WTC11 (cell line): ENCODE measurements around the gene SOAT2. TPM values are rescaled to one million over a fixed set of nuclear protein-coding genes. Genes with fewer than 3 reads are reported as not detected.

ENCODE experiments used
- AR ChIP-seq: fragments of 250-450 bp; sonication (Bioruptor Pico); IDR thresholded peaks from 2 replicates; pipeline ENCODE4 v1.9.0; 2021; ENCODE audit warnings: mild to moderate bottlenecking
- ATF6 ChIP-seq: sonication (generic); formaldehyde crosslinking; IDR thresholded peaks from 2 replicates; pipeline ENCODE4 v1.8.1; 2023; ENCODE audit warnings: mild to moderate bottlenecking, missing genetic modification reagents
- HMGXB4 ChIP-seq: sonication (generic); formaldehyde crosslinking; IDR thresholded peaks from 2 replicates; pipeline ENCODE4 v1.8.1; 2023; ENCODE audit warnings: mild to moderate bottlenecking, moderate library complexity, missing genetic modification reagents
- IRF2 ChIP-seq: sonication (generic); formaldehyde crosslinking; IDR thresholded peaks from 2 replicates; pipeline ENCODE4 v1.8.0; 2022; ENCODE audit warnings: low read depth, missing genetic modification reagents, borderline replicate concordance
- JAZF1 ChIP-seq: fragments of 250-450 bp; sonication (Bioruptor Pico); IDR thresholded peaks from 2 replicates; pipeline ENCODE4 v1.9.0; 2021; ENCODE audit warnings: moderate library complexity, mild to moderate bottlenecking, inconsistent platforms
- OVOL2 ChIP-seq: fragments of 250-450 bp; sonication (Bioruptor Pico); IDR thresholded peaks from 2 replicates; pipeline ENCODE4 v1.9.0; 2021; ENCODE audit warnings: mild to moderate bottlenecking, borderline replicate concordance
- RELA ChIP-seq: sonication (generic); formaldehyde crosslinking; IDR thresholded peaks from 2 replicates; pipeline ENCODE4 v1.8.1; 2022; ENCODE audit warnings: missing genetic modification reagents, mild to moderate bottlenecking, borderline replicate concordance
- USF1 ChIP-seq: sonication (generic); formaldehyde crosslinking; IDR thresholded peaks from 2 replicates; pipeline ENCODE4 v1.8.0; 2022; ENCODE audit warnings: mild to moderate bottlenecking, missing genetic modification reagents
- microRNA-seq: library from miRNA; unstranded; fragments of <30 nt; microRNA quantifications from one replicate; pipeline ENCODE4 v1.2.0, GENCODE V29; 2022; ENCODE audit warnings: borderline number of aligned reads
- total RNA-seq: library from RNA; stranded (reverse); gene quantifications from 3 replicates; pipeline ENCODE4 v1.2.3, GENCODE V29; 2021
- TF ChIP-seq, protein P1 (sequence below): sonication (generic); formaldehyde crosslinking; IDR thresholded peaks from 2 replicates; pipeline ENCODE4 v1.8.0; 2023; ENCODE audit warnings: missing genetic modification reagents
- TF ChIP-seq, protein P2 (sequence below): sonication (generic); formaldehyde crosslinking; IDR thresholded peaks from 2 replicates; pipeline ENCODE4 v1.8.0; 2022; ENCODE audit warnings: mild to moderate bottlenecking, missing genetic modification reagents

SOAT2 gene
- total RNA-seq, 1 experiment from 2014 or later, result not detected

- TF ChIP-seq ATF6 (CRISPR knock-in tag), result no peak
- TF ChIP-seq AR, result no peak
- no peak for TF ChIP-seq RELA (CRISPR knock-in tag)
- no peak for TF ChIP-seq JAZF1
- TF ChIP-seq, protein P1, sequence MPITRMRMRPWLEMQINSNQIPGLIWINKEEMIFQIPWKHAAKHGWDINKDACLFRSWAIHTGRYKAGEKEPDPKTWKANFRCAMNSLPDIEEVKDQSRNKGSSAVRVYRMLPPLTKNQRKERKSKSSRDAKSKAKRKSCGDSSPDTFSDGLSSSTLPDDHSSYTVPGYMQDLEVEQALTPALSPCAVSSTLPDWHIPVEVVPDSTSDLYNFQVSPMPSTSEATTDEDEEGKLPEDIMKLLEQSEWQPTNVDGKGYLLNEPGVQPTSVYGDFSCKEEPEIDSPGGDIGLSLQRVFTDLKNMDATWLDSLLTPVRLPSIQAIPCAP (CRISPR knock-in tag), result no peak
- no peak for TF ChIP-seq OVOL2
- no peak for TF ChIP-seq IRF2 (CRISPR knock-in tag)
- TF ChIP-seq, protein P2, sequence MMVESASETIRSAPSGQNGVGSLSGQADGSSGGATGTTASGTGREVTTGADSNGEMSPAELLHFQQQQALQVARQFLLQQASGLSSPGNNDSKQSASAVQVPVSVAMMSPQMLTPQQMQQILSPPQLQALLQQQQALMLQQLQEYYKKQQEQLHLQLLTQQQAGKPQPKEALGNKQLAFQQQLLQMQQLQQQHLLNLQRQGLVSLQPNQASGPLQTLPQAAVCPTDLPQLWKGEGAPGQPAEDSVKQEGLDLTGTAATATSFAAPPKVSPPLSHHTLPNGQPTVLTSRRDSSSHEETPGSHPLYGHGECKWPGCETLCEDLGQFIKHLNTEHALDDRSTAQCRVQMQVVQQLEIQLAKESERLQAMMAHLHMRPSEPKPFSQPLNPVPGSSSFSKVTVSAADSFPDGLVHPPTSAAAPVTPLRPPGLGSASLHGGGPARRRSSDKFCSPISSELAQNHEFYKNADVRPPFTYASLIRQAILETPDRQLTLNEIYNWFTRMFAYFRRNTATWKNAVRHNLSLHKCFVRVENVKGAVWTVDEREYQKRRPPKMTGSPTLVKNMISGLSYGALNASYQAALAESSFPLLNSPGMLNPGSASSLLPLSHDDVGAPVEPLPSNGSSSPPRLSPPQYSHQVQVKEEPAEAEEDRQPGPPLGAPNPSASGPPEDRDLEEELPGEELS, result no peak
- TF ChIP-seq USF1 (CRISPR knock-in tag), result no peak
- no peak for TF ChIP-seq HMGXB4 (CRISPR knock-in tag)
Measured at GRCh38 chr12:53173085-53173715, 69.9 kb downstream of the SOAT2 start (continued).

Small RNA genes within 50 kb of the gene (microRNA-seq; reads per million reads assigned to microRNA genes)
- gene MIR6757, result not detected

Other genes starting within 250 kb of the SOAT2 start
- gene KRT8, start 198.4 kb upstream of the SOAT2 start, total RNA-seq, result 424 to 477 TPM (median 429 TPM) in 3 replicates
- 461 to 525 TPM (median 465 TPM) in 3 replicates for gene KRT18, start 154.4 kb upstream of the SOAT2 start, total RNA-seq
- gene EIF4B, start 97.0 kb upstream of the SOAT2 start, total RNA-seq, result 730 to 860 TPM (median 838 TPM) in 3 replicates
- 3.4 to 7.7 TPM (median 4.1 TPM) in 3 replicates for gene TNS2, start 53.4 kb upstream of the SOAT2 start, total RNA-seq
- 6.5 to 11.9 TPM (median 6.8 TPM) in 3 replicates for gene SPRYD3, start 24.1 kb upstream of the SOAT2 start, total RNA-seq
- 6.4 to 11.2 TPM (median 7.4 TPM) in 3 replicates for gene IGFBP6, start 5.8 kb upstream of the SOAT2 start, total RNA-seq
- 26.6 to 36.6 TPM (median 36.1 TPM) in 3 replicates for gene ZNF740, start 77.2 kb downstream of the SOAT2 start, total RNA-seq
- 11.5 to 12.6 TPM (median 12.3 TPM) in 3 replicates for gene CSAD, start 77.4 kb downstream of the SOAT2 start, total RNA-seq
- 0.90 to 1.4 TPM (median 1.1 TPM) in 3 replicates for gene ITGB7, start 103.8 kb downstream of the SOAT2 start, total RNA-seq
- gene RARG, start 128.7 kb downstream of the SOAT2 start, total RNA-seq, result 68.1 to 77.2 TPM (median 69.7 TPM) in 3 replicates
- gene ESPL1, start 164.8 kb downstream of the SOAT2 start, total RNA-seq, result 41.5 to 61.4 TPM (median 48.5 TPM) in 3 replicates
- 263 to 286 TPM (median 270 TPM) in 3 replicates for gene PFDN5, start 192.1 kb downstream of the SOAT2 start, total RNA-seq
- gene MYG1, start 196.2 kb downstream of the SOAT2 start, total RNA-seq, result 84.7 to 93.1 TPM (median 92.8 TPM) in 3 replicates
- gene AAAS, start 218.1 kb downstream of the SOAT2 start, total RNA-seq, result 95.8 to 104 TPM (median 98.9 TPM) in 3 replicates
- gene SP7, start 232.9 kb downstream of the SOAT2 start, total RNA-seq, result 0.09 TPM in 1 of 3 replicates, not detected in the others